A549 (cell line): ENCODE results near the gene HARBI1. TPM values are rescaled to one million over a fixed set of nuclear protein-coding genes. Genes with fewer than 3 reads are reported as not detected.

Experiments used
- ATAC-seq, 2 experiments: fragments of 200-7000 bp in 1 of 2; fragments of >200 bp in 1 of 2; cut with Nextera tagmentation in 1 of 2; cut with Tn5 transposase in 1 of 2; 3 replicates each; pipeline versions ENCODE4 v1.8.0 to v1.9.1; 2018 to 2020; ENCODE audit warnings: mild to moderate bottlenecking in 1 of 2, moderate library complexity in 1 of 2
- CTCF ChIA-PET: fragments of 300-600 bp; sonication (Branson Sonifier 250); formaldehyde crosslinking; extraction: SDS; loops from one replicate; lab custom pipeline; 2021; ENCODE audit warnings: antibody characterized with exemption, inconsistent platforms; lab: Yijun Ruan, JAX
- POLR2A ChIA-PET: fragments of 350-600 bp; formaldehyde crosslinking; extraction: SDS; loops from one replicate; lab custom pipeline; 2021; ENCODE audit warnings: antibody characterized with exemption, inconsistent platforms; lab: Yijun Ruan, JAX
- DNase-seq, 2 experiments: peaks; one replicate each; pipeline versions ENCODE4 v3.0.0 to v3.0.0-alpha.2; 2011 to 2016; ENCODE audit warnings: low read depth in 1 of 2, low spot score in 1 of 2
- FAIRE-seq: peaks from 2 replicates; lab custom pipeline; 2011; peaks lifted over from hg19 to GRCh38; lab: Jason Lieb, UNC
- H3K27ac ChIP-seq, 2 experiments: fragments of >200 bp; sonication (Bioruptor Twin); formaldehyde crosslinking; 3 replicates each; pipeline ENCODE4 v1.5.1; 2016 to 2017
- H3K4me1 ChIP-seq: fragments of >200 bp; sonication (Bioruptor Twin); formaldehyde crosslinking; 3 replicates; pipeline ENCODE4 v1.6.1; 2016
- H3K4me2 ChIP-seq: fragments of >200 bp; sonication (Bioruptor Twin); formaldehyde crosslinking; 3 replicates; pipeline ENCODE4 v1.6.1; 2016
- H3K4me3 ChIP-seq: fragments of >200 bp; sonication (Bioruptor Twin); formaldehyde crosslinking; 3 replicates; pipeline ENCODE4 v1.5.1; 2016
- H3K9me3 ChIP-seq: fragments of >200 bp; sonication (Bioruptor Twin); formaldehyde crosslinking; 3 replicates; pipeline ENCODE4 v1.6.1; 2016
- CBX8 ChIP-seq: fragments of 200-600 bp; sonication (generic); IDR thresholded peaks from 2 replicates; pipeline ENCODE4 v1.6.1; 2016
- CEBPB ChIP-seq, 2 experiments: fragments of >200 bp in 1 of 2; sonication (Bioruptor Twin) in 1 of 2; formaldehyde crosslinking in 1 of 2; IDR thresholded peaks; 2 replicates each; pipeline ENCODE4 v1.6.1; 2012 to 2016
- CHD2 ChIP-seq: fragments of 150-350 bp; IDR thresholded peaks from 2 replicates; pipeline ENCODE4 v1.6.1; 2014; ENCODE audit warnings: low read length; ENCODE audit not compliant: partially characterized antibody
- CHD4 ChIP-seq: fragments of 200-600 bp; sonication (generic); IDR thresholded peaks from 2 replicates; pipeline ENCODE4 v1.6.1; 2016; ENCODE audit warnings: antibody characterized with exemption, mild to moderate bottlenecking, borderline replicate concordance
- CTCF ChIP-seq: fragments of >200 bp; sonication (Bioruptor Twin); formaldehyde crosslinking; IDR thresholded peaks from 3 replicates; pipeline ENCODE4 v1.5.1; 2016
- E2F6 ChIP-seq: IDR thresholded peaks from 2 replicates; pipeline ENCODE4 v1.6.1; 2012; ENCODE audit warnings: low read depth, borderline replicate concordance
- EP300 ChIP-seq, 2 experiments: fragments of >200 bp; sonication (Bioruptor Twin); formaldehyde crosslinking; IDR thresholded peaks; 2 replicates in 1 of 2; 3 replicates in 1 of 2; pipeline ENCODE4 v1.6.1; 2016 to 2017
- FOSB ChIP-seq: fragments of 250-450 bp; sonication (Bioruptor Pico); IDR thresholded peaks from 2 replicates; pipeline ENCODE4 v1.5.0; 2020; ENCODE audit warnings: mild to moderate bottlenecking, moderate library complexity
- FOSL2 ChIP-seq, 2 experiments: fragments of 450-650 bp in 1 of 2; fragments of >200 bp in 1 of 2; sonication (Bioruptor Twin) in 1 of 2; formaldehyde crosslinking; IDR thresholded peaks; 2 replicates each; pipeline versions ENCODE4 v1.5.0 to v1.6.1; 2016 to 2020; ENCODE audit warnings: mild to moderate bottlenecking in 1 of 2, moderate library complexity in 1 of 2
- GATA3 ChIP-seq: IDR thresholded peaks from 2 replicates; pipeline ENCODE4 v1.6.1; 2012; ENCODE audit warnings: borderline replicate concordance
- HDAC2 ChIP-seq: fragments of 200-600 bp; sonication (generic); IDR thresholded peaks from 2 replicates; pipeline ENCODE4 v1.6.1; 2016
- HOXA7 ChIP-seq: fragments of 250-450 bp; sonication (Bioruptor Pico); IDR thresholded peaks from 2 replicates; pipeline ENCODE4 v1.5.0; 2020; ENCODE audit warnings: mild to moderate bottlenecking, moderate library complexity
- HOXB13 ChIP-seq: fragments of 250-450 bp; sonication (Bioruptor Pico); IDR thresholded peaks from 2 replicates; pipeline ENCODE4 v1.5.0; 2020; ENCODE audit warnings: low read depth, mild to moderate bottlenecking, moderate library complexity
- KDM1A ChIP-seq: fragments of 200-600 bp; sonication (generic); IDR thresholded peaks from 2 replicates; pipeline ENCODE4 v1.6.1; 2016; ENCODE audit warnings: low read depth, mild to moderate bottlenecking
- KDM5A ChIP-seq: fragments of 200-600 bp; sonication (generic); IDR thresholded peaks from 2 replicates; pipeline ENCODE4 v1.6.1; 2016; ENCODE audit warnings: antibody characterized with exemption, mild to moderate bottlenecking
- MAZ ChIP-seq: fragments of 150-350 bp; IDR thresholded peaks from 2 replicates; pipeline ENCODE4 v1.6.1; 2014; ENCODE audit warnings: antibody characterized with exemption, low read depth, low read length, borderline replicate concordance
- NR3C1 ChIP-seq: fragments of >200 bp; sonication (Bioruptor Twin); formaldehyde crosslinking; IDR thresholded peaks from 3 replicates; pipeline ENCODE4 v1.6.1; 2017
- POLR2A ChIP-seq: IDR thresholded peaks from 2 replicates; pipeline ENCODE4 v1.6.1; 2012; ENCODE audit warnings: mild to moderate bottlenecking, low read length
- POLR2AphosphoS2 ChIP-seq: conservative IDR thresholded peaks from 2 replicates; pipeline ENCODE4 v1.6.1; 2012; ENCODE audit warnings: low read length, improper control_type of control experiment, inconsistent platforms
- RFX5 ChIP-seq: fragments of 450-650 bp; IDR thresholded peaks from 2 replicates; pipeline ENCODE4 v1.7.1; 2014; ENCODE audit warnings: antibody characterized with exemption, mild to moderate bottlenecking, moderate library complexity
- TFCP2L1 ChIP-seq: fragments of 250-450 bp; sonication (Bioruptor Pico); IDR thresholded peaks from 2 replicates; pipeline ENCODE4 v1.5.0; 2021; ENCODE audit warnings: mild to moderate bottlenecking
- TP53 ChIP-seq: fragments of 250-450 bp; sonication (Bioruptor Pico); IDR thresholded peaks from 2 replicates; pipeline ENCODE4 v1.5.0; 2021; ENCODE audit warnings: mild to moderate bottlenecking, moderate library complexity
- ZFP36 ChIP-seq: fragments of 450-650 bp; IDR thresholded peaks from 2 replicates; pipeline ENCODE4 v1.6.1; 2014; ENCODE audit warnings: borderline replicate concordance; ENCODE audit not compliant: partially characterized antibody
- WGBS: methylation state at CpG from one replicate; pipeline ENCODE4 v1.1.6; 2017; ENCODE audit errors: missing lambda C conversion rate; 5-methylcytosine and 5-hydroxymethylcytosine counted together
- polyA plus RNA-seq, 4 experiments: library from polyadenylated mRNA; depleted of rRNA in 3 of 4; stranded (reverse); fragments of >200 nt; fragmentation: RNase III in 1 of 4; extraction: RNeasy Plus Mini Kit Qiagen cat#74134 plus additional on column Dnase treatment in 1 of 4; gene quantifications; 2 replicates in 3 of 4; 3 replicates in 1 of 4; pipeline ENCODE4 v1.2.3, GENCODE V29; 2011 to 2017
- TF ChIP-seq, protein P1 (sequence below): fragments of 250-450 bp; sonication (Bioruptor Pico); IDR thresholded peaks from 2 replicates; pipeline ENCODE4 v1.5.0; 2020; ENCODE audit warnings: low read depth, mild to moderate bottlenecking, moderate library complexity
- TF ChIP-seq, protein P2 (sequence below): fragments of 450-650 bp; IDR thresholded peaks from 2 replicates; pipeline ENCODE4 v1.6.1; 2014; ENCODE audit warnings: antibody characterized with exemption
- TF ChIP-seq, protein P3 (sequence below): fragments of 150-350 bp; IDR thresholded peaks from 2 replicates; pipeline ENCODE4 v1.6.1; 2014; ENCODE audit warnings: low read depth, mild to moderate bottlenecking, low read length
- TF ChIP-seq, protein P4 (sequence below): IDR thresholded peaks from 2 replicates; pipeline ENCODE4 v1.6.1; 2012

Gene HARBI1
- polyA plus RNA-seq, 2 of the 4 experiments (the other 2 are of a cell fraction): 5.6 to 5.7 TPM

GRCh38 chr11:46594785-46595184, 22.2 kb downstream of the HARBI1 start:
- WGBS: 90% methylated on average over 10 of the region's 10 CpGs
- no peak for DNase-seq
- Histone ChIP-seq H3K27ac (peak overlapping the region in 1 of 2 experiments; percentile 91; a peak in 4 of 6 replicates), H3K9me3 (no peaks in the 10 kb centered on the region), H3K4me3 (no peak overlapping the region), H3K4me1 (peaks cover 18% of the 10 kb centered on the region), H3K4me2 (peak overlapping the region; percentile 79)
- POLR2A ChIA-PET: no interaction called here
- ATAC-seq: no peak
- TF ChIP-seq RFX5 (no peak), HOXB13 (CRISPR knock-in tag) (no peak)
- CTCF ChIA-PET: interaction anchor here (1.0 kb wide), 1 partner anchor 19 kb away, joined by 3 read pairs; no protein-coding TSS in a partner anchor
- FAIRE-seq: no peak

DNA sequence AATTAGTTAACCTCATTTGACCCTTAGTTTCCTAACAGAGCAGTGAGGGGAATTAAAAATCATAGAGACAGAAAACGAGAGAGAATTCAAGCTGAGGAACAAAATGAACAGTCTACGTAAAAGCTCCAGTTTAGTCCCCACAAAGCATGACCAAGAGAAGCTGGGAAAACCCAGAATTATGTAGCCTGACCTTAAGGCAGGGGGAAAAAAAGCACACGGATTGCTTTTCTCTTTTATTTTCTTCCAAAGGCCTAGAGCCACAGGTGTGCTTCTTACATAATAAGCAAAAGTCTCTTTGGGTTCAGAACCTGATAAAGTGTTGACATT, 22.7 kb downstream of the HARBI1 start:
- TF ChIP-seq HDAC2 (no peak), E2F6 (0 out of 2 replicates have a peak, but pooled peaks have one; percentile 4)
- TF ChIP-seq, all 56 proteins: peak for 1
- 31% methylated on average over 3 of the region's 3 CpGs for WGBS
- DNase-seq (no peak), ATAC-seq (no peak; a peak in 1 of 6 replicates), FAIRE-seq (no peak)
- Histone ChIP-seq H3K4me3 (peak overlapping the region; percentile 75), H3K4me2 (peak overlapping the region; percentile 79), H3K9me3 (no peaks in the 10 kb centered on the region), H3K4me1 (peaks cover 19% of the 10 kb centered on the region), H3K27ac (peak overlapping the region; percentile 83 to 91)
- ChIA-PET CTCF (interaction anchor here (0.8 to 1.3 kb wide), 5 partner anchors 12 to 65 kb away, joined by 3 to 7 read pairs (median 3); partner anchors contain the start of genes ATG13 and HARBI1), POLR2A (interaction anchor here (0.6 to 1.6 kb wide), 7 partner anchors 14 to 106 kb away, joined by 3 to 10 read pairs (median 3); partner anchors contain the start of genes ARHGAP1 and ZNF408)

DNA sequence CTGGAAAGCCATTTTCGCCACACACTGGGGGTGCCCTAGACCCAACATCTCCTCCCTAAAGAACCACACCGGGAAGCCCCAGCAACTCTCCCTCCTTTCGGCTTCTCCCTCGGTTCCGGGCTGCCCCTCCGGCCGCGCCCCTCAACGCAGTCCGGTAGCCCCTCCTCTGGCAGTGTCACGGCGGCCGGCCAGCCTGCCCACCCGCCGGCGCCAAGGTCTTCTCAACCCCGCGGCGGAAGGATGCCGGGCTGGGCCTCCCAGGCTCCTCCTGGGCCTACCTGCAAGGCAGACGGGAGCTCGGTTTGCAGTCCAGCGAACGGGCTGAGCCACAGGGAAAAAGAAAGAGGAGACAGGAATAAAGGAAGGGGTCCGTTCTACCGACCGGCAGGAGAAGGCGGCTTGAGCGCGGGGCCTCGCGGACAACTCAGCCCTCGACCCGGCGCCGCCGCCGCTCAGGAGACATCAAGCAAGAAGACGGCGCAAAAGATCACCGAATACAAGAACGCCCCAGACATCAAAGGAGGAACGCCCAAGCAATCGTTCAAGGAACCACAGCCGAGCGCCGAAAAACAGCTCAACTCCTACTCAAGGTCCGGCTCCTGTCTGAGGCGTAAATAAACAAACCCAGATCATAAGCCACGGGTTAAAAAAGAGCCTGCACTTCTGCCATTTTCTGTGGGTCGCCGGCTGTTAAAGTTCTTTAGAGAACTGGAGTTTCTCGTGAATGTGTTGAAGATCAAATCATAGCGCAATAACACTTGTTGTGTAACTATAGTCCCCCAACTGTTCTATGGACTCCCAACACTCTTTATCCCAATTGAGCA, 23.3 kb downstream of the HARBI1 start, which contains the start of gene AMBRA1:
AMBRA1 (minus strand) TSS at position 474 of the 824 bp plus-strand sequence. CDS start 45,643 bp downstream, outside the sequence.
- peak within 1 kb of the TSS; percentile 79 for H3K4me2 ChIP-seq
- no peaks in the 10 kb centered on the region for H3K9me3 ChIP-seq
- POLR2A ChIA-PET: interaction anchor here (0.6 to 1.6 kb wide), 9 partner anchors 14 to 107 kb away, joined by 3 to 10 read pairs (median 3); partner anchors contain the start of genes ARHGAP1 and ZNF408
- CTCF ChIA-PET: interaction anchor here (0.7 to 1.3 kb wide), 7 partner anchors 13 to 65 kb away, joined by 3 to 7 read pairs (median 3); partner anchors contain the start of genes ATG13 and HARBI1
- WGBS: 2% methylated on average over 41 of the region's 54 CpGs
- DNase-seq: peak; percentile 60 to 93
- peak within 1 kb of the TSS; percentile 75 for H3K4me3 ChIP-seq
- H3K4me1 ChIP-seq: peaks cover 25% of the 10 kb centered on the region
- ATAC-seq: peak; percentile 87 to 90
- no peak for FAIRE-seq
- peak within 1 kb of the TSS; percentile 83 to 91 for H3K27ac ChIP-seq
- TF ChIP-seq TFCP2L1 (CRISPR knock-in tag) (no peak), CHD4 (no peak), KDM1A (no peak), NR3C1 (no peak), GATA3 (0 out of 2 replicates have a peak, but pooled peaks have one; percentile 13), CHD2 (no peak), FOSB (no peak), POLR2AphosphoS2 (no peak), HOXA7 (CRISPR knock-in tag) (no peak), CTCF (no peak), POLR2A (peak; percentile 57), CEBPB (IDR thresholded peaks at IDR 0.05) (peak in 1 of 2 experiments; percentile 48; a peak in 1 of 4 replicates), EP300 (IDR thresholded peaks at IDR 0.05) (no peak), MAZ (no peak), FOSL2 (IDR thresholded peaks at IDR 0.05) (no peak), FOSL2 (CRISPR knock-in tag; IDR thresholded peaks at IDR 0.05) (no peak), CBX8 (no peak), TP53 (CRISPR knock-in tag) (no peak), KDM5A (peak; percentile 64; the same call in 1 of the 2 replicates), ZFP36 (no peak)
- TF ChIP-seq, protein P1, sequence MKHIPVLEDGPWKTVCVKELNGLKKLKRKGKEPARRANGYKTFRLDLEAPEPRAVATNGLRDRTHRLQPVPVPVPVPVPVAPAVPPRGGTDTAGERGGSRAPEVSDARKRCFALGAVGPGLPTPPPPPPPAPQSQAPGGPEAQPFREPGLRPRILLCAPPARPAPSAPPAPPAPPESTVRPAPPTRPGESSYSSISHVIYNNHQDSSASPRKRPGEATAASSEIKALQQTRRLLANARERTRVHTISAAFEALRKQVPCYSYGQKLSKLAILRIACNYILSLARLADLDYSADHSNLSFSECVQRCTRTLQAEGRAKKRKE (CRISPR knock-in tag): no peak
- TF ChIP-seq, protein P2, sequence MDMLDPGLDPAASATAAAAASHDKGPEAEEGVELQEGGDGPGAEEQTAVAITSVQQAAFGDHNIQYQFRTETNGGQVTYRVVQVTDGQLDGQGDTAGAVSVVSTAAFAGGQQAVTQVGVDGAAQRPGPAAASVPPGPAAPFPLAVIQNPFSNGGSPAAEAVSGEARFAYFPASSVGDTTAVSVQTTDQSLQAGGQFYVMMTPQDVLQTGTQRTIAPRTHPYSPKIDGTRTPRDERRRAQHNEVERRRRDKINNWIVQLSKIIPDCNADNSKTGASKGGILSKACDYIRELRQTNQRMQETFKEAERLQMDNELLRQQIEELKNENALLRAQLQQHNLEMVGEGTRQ: no peak
- TF ChIP-seq, protein P3, sequence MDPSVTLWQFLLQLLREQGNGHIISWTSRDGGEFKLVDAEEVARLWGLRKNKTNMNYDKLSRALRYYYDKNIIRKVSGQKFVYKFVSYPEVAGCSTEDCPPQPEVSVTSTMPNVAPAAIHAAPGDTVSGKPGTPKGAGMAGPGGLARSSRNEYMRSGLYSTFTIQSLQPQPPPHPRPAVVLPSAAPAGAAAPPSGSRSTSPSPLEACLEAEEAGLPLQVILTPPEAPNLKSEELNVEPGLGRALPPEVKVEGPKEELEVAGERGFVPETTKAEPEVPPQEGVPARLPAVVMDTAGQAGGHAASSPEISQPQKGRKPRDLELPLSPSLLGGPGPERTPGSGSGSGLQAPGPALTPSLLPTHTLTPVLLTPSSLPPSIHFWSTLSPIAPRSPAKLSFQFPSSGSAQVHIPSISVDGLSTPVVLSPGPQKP: no peak
- TF ChIP-seq, protein P4, sequence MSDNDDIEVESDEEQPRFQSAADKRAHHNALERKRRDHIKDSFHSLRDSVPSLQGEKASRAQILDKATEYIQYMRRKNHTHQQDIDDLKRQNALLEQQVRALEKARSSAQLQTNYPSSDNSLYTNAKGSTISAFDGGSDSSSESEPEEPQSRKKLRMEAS: peak; percentile 44
